ENCODE data around the gene DHODH. TPM values are rescaled to one million over a fixed set of nuclear protein-coding genes. Genes with fewer than 3 reads are reported as not detected.

DHODH gene
- total and polyA plus RNA-seq, 10 donors: 3.3 to 9.9 (median 6.4) TPM

- intact Hi-C loops (cut with DNase I; ENCODE audit: low total_unique reads): no loop called here
- no peak overlapping the region for H3K4me3 ChIP-seq
- TF ChIP-seq POLR2AphosphoS5 (IDR thresholded peaks at IDR 0.05): no peak
- no peak for TF ChIP-seq CTCF (IDR thresholded peaks at IDR 0.05 in 8 of 11, conservative IDR thresholded peaks at IDR 0.05 in 3 of 11)
- TF ChIP-seq POLR2A (IDR thresholded peaks at IDR 0.05): no peak
- WGBS, 5 donors: 85 to 99% (median 89%) methylated on average over 3 of the region's 3 CpGs
- no peak for DNase-seq
- no peaks in the 10 kb centered on the region for H3K27me3 ChIP-seq (replicated peaks in 1 of 7)
- H3K9me3 ChIP-seq: no peaks in the 10 kb centered on the region
- H3K27ac ChIP-seq: no peak overlapping the region
- no peaks in the 10 kb centered on the region for H3K36me3 ChIP-seq
- no peaks in the 10 kb centered on the region for H3K4me1 ChIP-seq
Measured at GRCh38 chr16:71972356-71972755, 36.2 kb upstream of the DHODH start.

GRCh38 chr16:71973001-71973400 lies 35.5 kb upstream of the DHODH start:
- DNase-seq: no peak
- Histone ChIP-seq H3K9me3 (no peaks in the 10 kb centered on the region), H3K27me3 (replicated peaks in 1 of 7) (no peaks in the 10 kb centered on the region), H3K27ac (no peak overlapping the region), H3K4me3 (no peak overlapping the region), H3K4me1 (no peaks in the 10 kb centered on the region), H3K36me3 (no peaks in the 10 kb centered on the region)
- intact Hi-C loops (cut with DNase I; ENCODE audit: low total_unique reads): no loop called here
- WGBS, 5 donors: 90 to 95% (median 92%) methylated on average over 8 to 9 of the region's 9 CpGs
- TF ChIP-seq POLR2AphosphoS5 (IDR thresholded peaks at IDR 0.05) (no peak), CTCF (IDR thresholded peaks at IDR 0.05 in 8 of 11, conservative IDR thresholded peaks at IDR 0.05 in 3 of 11) (no peak), POLR2A (IDR thresholded peaks at IDR 0.05) (no peak)

GRCh38 chr16:71974068-71974818 lies 34.3 kb upstream of the DHODH start:
- H3K36me3 ChIP-seq: no peaks in the 10 kb centered on the region
- H3K4me3 ChIP-seq: no peak overlapping the region
- 88 to 93% (median 92%) methylated on average over 15 of the region's 15 CpGs for WGBS, 5 donors
- H3K4me1 ChIP-seq: no peaks in the 10 kb centered on the region
- TF ChIP-seq CTCF (IDR thresholded peaks at IDR 0.05 in 8 of 11, conservative IDR thresholded peaks at IDR 0.05 in 3 of 11): no peak
- TF ChIP-seq POLR2AphosphoS5 (IDR thresholded peaks at IDR 0.05): no peak
- H3K9me3 ChIP-seq: no peaks in the 10 kb centered on the region
- DNase-seq: no peak
- intact Hi-C loops (cut with DNase I; ENCODE audit: low total_unique reads): no loop called here
- H3K27me3 ChIP-seq (replicated peaks in 1 of 7): no peaks in the 10 kb centered on the region
- H3K27ac ChIP-seq: no peak overlapping the region

GRCh38 chr16:71985262-71985974 lies 23.1 kb upstream of the DHODH start:
- Histone ChIP-seq H3K36me3 (no peaks in the 10 kb centered on the region), H3K9me3 (no peaks in the 10 kb centered on the region), H3K27ac (no peak overlapping the region), H3K4me1 (no peaks in the 10 kb centered on the region), H3K27me3 (replicated peaks in 1 of 7) (peaks cover 0 to 34% (median 0%) of the 10 kb centered on the region in 7 donors), H3K4me3 (no peak overlapping the region)
- WGBS, 5 donors: 74 to 84% (median 78%) methylated on average over 9 of the region's 9 CpGs
- DNase-seq: no peak
- TF ChIP-seq POLR2A (IDR thresholded peaks at IDR 0.05) (no peak), POLR2AphosphoS5 (IDR thresholded peaks at IDR 0.05) (no peak), CTCF (IDR thresholded peaks at IDR 0.05 in 8 of 11, conservative IDR thresholded peaks at IDR 0.05 in 3 of 11) (no peak)
- intact Hi-C loops (cut with DNase I; ENCODE audit: low total_unique reads): no loop called here
